ENCODE measurements around the gene OR10H1.

The OR10H1 gene

GRCh38 chr19:15759962-15760565 is 55.4 kb downstream of the OR10H1 start:
- no peak for DNase-seq

GRCh38 chr19:15758379-15758778 is 57.1 kb downstream of the OR10H1 start:
- no peak for DNase-seq
